NB4 (cell line): ENCODE measurements around the gene CHPF2.

Experiments
- DNase-seq: peaks from one replicate; pipeline ENCODE4 v3.0.0; 2010; ENCODE audit warnings: low read depth
- H3K4me3 ChIP-seq: one replicate; pipeline ENCODE4 v1.5.1; 2011; ENCODE audit warnings: mild to moderate bottlenecking, low read depth, low read length, moderate library complexity
- CTCF ChIP-seq: IDR thresholded peaks from one replicate; pipeline ENCODE4 v1.5.1; 2012; ENCODE audit warnings: low read depth, low read length
- MAX ChIP-seq: IDR thresholded peaks from 2 replicates; pipeline ENCODE4 v1.6.1; 2011; ENCODE audit warnings: low read depth, low read length
- MYC ChIP-seq: IDR thresholded peaks from 2 replicates; pipeline ENCODE4 v1.6.1; 2011; ENCODE audit warnings: low read depth, low read length
- POLR2A ChIP-seq: IDR thresholded peaks from 2 replicates; pipeline ENCODE4 v1.6.1; 2011; ENCODE audit warnings: mild to moderate bottlenecking; ENCODE audit not compliant: insufficient read length; ENCODE audit errors: extremely low read depth

Gene CHPF2

GRCh38 chr7:151252561-151252835 is 20.2 kb downstream of the CHPF2 start:
- TF ChIP-seq CTCF: no peak
- no peak for DNase-seq
- H3K4me3 ChIP-seq: no peak overlapping the region

GRCh38 chr7:151252961-151253711 is 20.9 kb downstream of the CHPF2 start:
- no peak for TF ChIP-seq MAX
- TF ChIP-seq POLR2A: no peak
- TF ChIP-seq MYC: no peak
- no peak for TF ChIP-seq CTCF
- no peak overlapping the region for H3K4me3 ChIP-seq
- DNase-seq: no peak

GRCh38 chr7:151254316-151254715 is 22.0 kb downstream of the CHPF2 start:
- no peak overlapping the region for H3K4me3 ChIP-seq
- no peak for DNase-seq
- no peak for TF ChIP-seq MAX
- TF ChIP-seq POLR2A: no peak
- TF ChIP-seq CTCF: no peak
- TF ChIP-seq MYC: no peak

- no peak for TF ChIP-seq MYC
- no peak for TF ChIP-seq MAX
- no peak for TF ChIP-seq CTCF
- no peak for DNase-seq
- no peak overlapping the region for H3K4me3 ChIP-seq
Observed at GRCh38 chr7:151254851-151255250, 22.6 kb downstream of the CHPF2 start.

- no peak overlapping the region for H3K4me3 ChIP-seq
- TF ChIP-seq CTCF (no peak), MYC (no peak), MAX (no peak), POLR2A (no peak)
- no peak for DNase-seq
Observed at GRCh38 chr7:151255390-151255789, 23.1 kb downstream of the CHPF2 start.

- H3K4me3 ChIP-seq: no peak overlapping the region
- TF ChIP-seq CTCF (no peak), POLR2A (no peak), MAX (no peak), MYC (no peak)
- no peak for DNase-seq
Observed at GRCh38 chr7:151256410-151257045, 24.2 kb downstream of the CHPF2 start.
